GF-D8 (cell line): ENCODE results near the gene KLHL25.

Source experiments
- DNase-seq: peaks from one replicate; lab custom pipeline; 2025; lab: John Stamatoyannopoulos, UW

The KLHL25 gene

DNA sequence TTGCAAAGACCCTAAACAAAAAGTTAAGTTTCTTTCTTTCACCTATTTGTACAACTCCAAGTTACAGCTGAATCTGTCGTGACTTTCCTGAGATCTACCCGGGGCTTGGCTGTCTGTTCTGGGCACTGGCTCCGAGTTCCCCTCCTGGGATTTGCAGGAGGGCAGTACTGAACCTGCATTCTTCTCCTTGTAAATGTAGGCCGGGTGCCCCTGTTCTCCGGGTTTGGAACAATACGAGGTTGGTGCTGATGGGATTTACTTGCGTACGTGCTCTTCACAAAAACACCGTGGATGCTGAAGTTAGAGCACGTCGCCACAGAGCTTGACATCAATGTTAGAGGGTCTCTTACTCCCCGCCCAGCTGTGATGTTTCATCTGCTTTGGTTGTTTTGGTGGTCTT is 48.1 kb downstream of the KLHL25 start:
- DNase-seq = no peak

DNA sequence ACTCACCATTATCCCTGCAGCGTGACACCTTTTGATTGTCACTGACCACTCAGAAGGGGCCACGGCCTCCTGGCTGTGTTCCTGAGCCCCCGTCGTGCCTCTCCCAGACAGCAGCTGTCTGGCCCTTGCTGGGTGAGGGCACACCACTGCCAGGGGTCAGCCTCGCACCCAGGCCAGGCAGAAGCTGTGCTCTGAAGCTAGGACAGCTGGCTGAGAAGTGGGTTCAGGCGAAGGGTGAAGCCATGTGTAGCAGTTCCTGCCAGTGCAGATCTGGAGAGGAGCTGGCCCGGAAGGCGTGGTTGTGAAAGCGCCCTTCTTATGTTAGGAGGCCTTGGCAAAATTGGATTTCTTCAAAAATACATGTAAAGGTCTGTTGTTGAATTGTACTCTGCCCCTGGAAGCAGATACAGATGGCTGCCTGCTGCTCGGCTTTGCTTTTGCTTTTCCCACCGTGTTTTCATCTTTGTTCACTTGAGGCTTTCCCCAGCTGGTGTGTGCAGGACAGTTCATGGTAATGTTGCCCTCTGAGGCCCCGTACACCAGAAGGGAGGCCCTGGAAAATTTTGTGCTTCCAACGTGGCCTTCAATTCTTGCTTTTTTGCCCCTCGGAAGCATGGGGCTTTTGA is 49.1 kb downstream of the KLHL25 start:
- no peak for DNase-seq

DNA sequence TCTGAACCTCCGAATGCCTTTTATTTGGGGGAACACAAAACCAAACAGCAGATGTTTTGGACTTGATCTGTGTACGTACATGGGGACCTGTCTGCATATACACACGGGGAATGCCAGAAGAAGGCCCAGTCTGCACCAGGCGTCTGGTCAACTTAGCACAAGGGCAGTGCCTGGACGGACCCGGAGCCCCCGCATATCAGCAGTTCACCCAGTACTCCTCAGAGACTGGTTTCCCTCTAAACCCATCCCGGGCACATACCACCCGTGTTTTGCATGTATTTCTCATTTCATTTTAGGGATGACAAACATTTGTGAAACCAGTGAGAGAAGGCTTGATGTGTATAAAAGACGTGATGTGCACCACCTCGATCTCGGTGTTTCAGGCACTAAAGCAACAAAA is 49.7 kb downstream of the KLHL25 start:
- no peak for DNase-seq

DNA sequence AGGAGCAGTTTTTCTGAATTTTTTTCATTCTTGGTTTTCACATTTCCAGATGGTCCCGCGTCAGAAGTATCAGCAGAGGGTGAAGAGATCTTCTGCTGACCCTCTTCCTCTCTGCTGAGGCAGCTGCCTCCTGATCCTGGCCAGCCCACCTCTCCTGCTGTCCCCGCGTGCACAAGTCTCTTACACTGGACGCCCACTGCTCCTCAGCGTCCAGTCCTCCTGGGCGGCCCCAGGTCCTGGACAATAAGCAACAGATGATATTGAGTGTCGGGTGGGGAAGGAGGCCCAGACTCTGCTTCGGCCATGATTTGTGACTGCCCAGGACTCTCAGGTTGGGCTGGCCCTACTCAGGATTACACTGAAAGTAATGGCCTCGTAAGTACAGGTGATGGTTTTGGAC is 50.1 kb downstream of the KLHL25 start:
- no peak for DNase-seq

DNA sequence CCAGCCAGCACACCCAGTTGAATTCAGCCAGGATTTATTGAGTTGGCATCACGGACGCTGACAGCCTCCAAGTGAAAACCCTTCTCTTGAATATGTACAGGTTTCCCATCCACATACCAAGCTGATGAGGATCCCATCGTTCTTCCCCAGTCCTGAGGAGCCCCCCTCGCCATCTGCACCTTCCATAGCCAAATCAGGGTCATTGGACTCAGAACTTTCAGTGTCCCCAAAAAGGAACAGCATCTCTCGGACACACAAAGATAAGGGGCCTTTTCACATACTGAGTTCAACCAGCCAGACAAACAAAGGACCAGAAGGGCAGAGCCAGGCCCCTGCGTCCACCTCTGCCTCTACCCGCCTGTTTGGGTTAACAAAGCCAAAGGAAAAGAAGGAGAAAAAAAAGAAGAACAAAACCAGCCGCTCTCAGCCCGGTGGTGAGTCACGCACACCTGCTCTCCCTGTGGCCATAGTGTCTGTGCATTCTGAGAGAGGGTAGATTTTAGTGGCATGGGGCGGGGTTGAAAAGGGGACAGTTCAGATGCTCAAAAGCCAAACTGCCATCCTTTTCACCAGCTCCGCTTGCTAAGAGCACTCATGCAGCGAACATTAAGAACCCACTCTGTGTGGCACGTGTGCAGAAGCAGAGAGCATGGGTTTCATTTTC is 51.2 kb downstream of the KLHL25 start:
- DNase-seq = no peak

DNA sequence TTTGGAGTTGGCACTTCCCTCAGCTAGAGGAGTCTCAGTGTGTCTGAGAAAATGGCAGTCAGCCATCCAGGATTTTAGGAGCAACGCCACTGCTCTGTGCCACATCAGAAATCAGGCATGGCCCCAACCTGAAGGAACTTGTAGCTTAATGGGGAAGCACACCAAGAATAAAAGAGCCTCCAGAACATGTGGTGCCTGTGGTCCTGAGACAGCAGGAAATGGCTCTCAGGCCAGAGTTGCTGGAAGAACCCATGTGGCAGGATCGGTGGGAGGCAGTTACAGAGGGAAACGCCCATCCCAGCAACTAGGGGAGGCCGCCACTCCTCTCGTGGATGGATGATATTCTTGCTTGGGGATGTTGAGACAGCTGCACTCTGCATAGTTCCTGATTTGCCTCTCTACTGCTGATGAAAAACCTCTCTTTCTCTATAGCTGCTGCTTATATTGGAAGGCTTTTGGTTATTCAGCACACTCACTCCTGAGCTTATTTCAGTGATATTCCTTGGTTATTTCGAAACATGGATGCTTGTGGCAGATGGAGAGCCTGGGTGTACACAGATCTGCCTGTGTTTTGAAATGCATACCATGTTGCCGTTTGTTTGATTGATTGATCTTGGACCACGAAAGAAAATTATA is 52.4 kb downstream of the KLHL25 start:
- DNase-seq = no peak

DNA sequence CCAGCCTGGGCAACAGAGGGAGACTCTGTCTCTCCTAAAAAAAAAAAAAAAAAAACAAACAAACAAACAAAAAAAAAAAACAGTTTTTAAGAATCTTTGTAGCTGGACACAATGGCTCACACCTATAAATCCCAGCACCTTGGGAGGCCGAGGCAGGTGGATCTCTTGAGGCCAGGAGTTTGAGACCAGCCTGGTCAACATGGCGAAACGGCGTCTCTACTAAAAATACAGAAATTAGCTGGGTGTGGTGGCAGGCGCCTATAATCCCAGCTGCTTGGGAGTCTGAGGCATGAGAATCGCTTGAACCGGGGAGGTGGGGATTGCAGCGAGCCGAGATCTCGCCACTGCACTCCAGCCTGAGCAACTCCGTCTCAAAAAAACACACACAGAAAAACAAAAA is 53.1 kb downstream of the KLHL25 start:
- no peak for DNase-seq

DNA sequence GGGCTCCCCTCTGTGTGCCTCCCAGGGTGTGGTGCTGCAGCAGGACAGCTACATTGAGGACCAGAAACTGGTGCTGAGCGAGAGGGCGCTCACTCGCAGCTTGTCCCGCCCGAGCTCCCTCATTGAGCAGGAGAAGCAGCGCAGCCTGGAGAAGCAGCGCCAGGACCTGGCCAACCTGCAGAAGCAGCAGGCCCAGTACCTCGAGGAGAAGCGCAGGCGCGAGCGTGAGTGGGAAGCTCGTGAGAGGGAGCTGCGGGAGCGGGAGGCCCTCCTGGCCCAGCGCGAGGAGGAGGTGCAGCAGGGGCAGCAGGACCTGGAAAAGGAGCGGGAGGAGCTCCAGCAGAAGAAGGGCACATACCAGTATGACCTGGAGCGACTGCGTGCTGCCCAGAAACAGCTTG is 53.7 kb downstream of the KLHL25 start:
- no peak for DNase-seq

DNA sequence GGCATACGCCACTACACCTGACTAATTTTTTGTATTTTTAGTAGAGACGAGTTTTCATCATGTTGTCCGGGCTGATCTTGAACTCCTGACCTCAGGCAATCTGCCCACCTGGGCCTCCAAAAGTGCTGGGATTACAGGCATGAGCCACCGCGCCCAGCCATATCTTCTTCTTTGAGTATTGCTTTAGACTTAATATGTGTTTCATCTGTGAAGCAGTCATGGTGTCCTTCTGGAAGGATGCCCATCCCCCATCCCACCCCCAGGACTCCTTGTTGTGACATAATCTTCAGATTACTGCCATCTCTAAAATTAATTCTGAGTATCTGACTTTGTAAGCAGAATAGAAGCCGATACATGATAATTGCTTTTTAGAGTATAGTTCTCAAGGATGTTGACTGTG is 57.7 kb downstream of the KLHL25 start:
- DNase-seq = no peak

DNA sequence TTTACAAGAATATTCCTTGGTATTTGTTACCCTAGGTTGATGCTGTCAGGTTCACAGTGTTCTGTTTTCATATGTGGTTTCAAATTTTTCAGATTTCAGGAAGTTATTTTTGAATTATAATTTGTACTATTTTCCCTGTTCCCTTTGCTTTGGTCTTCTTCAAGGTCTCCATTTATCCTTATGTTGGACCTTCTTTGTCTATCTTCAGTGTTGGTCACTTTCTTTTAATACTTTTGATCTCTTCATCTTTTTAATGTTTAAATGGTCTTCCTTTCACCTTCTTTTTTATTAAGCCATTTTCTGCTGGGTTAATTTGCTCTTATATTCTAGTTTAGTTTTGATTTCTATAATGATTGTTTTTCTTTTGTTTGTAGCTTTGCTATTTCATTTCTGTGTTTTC is 61.3 kb downstream of the KLHL25 start:
- no peak for DNase-seq

DNA sequence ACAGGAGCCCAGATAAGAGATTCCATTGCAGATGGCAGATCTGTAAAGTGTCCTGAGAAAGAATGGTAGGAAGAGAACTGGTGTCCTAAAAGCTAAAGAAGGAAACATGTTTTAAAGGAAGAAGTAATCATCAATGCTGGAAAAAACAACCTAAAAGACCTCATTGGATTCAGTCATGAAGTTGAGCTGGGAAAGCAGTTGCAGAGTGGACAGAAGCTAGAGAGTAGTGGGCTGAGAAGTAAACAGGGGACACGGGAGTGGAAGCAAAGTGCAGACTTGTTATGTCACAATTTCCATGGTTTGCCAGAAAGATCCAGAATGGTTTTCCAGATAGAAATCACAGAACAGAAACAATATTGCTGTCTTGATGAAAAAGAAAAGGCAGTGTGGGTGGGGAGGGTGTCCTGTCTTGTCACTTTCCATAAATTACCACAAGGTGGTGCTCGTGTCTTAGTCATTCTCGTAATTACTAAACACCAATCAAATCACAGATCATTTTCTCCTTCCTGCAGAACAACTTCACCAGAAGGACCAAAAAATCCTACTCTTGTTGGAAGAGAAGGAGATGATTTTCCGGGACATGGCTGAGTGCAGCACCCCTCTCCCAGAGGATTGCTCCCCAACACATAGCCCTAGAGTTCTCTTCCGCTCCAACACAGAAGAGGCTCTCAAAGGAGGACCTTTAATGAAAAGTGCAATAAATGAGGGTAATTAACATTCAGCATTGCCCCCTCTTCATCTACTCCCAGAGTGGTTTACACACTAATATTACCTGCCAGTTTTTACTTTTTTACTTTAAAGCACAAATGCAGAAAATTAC is 64.5 kb downstream of the KLHL25 start:
- no peak for DNase-seq

DNA sequence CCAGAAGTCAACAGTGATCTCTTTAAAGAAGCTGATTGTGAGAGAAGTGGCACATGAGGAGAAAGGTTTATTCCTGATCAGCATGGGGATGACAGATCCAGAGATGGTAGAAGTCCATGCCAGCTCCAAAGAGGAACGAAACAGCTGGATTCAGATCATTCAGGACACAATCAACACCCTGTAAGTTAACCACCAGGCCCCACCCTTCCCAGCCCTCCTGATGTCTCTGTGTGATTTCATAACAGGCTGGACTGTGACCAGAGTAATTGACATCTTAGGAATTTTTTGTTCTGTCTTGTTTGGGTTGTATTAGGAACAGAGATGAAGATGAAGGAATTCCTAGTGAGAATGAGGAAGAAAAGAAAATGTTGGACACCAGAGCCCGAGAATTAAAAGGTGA is 67.7 kb downstream of the KLHL25 start:
- DNase-seq = no peak

DNA sequence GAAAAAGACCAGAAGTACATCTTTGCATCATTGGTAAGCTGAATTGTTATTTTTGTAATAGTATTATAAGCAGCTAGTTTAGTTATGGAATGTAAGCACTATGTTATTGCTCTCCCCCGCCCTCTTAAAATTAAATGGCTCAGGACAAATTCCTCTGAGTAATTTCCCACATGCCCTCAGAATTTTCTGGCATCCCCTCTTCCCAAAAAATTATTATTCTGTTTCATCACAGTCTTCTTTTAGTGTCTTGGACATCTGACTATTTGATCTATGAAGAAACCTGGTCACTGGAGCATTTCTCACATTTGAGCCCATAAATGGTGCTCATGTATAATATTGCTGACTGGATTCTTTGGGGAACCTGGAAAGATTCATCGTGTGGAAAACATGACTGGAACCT is 68.3 kb downstream of the KLHL25 start:
- no peak for DNase-seq

DNA sequence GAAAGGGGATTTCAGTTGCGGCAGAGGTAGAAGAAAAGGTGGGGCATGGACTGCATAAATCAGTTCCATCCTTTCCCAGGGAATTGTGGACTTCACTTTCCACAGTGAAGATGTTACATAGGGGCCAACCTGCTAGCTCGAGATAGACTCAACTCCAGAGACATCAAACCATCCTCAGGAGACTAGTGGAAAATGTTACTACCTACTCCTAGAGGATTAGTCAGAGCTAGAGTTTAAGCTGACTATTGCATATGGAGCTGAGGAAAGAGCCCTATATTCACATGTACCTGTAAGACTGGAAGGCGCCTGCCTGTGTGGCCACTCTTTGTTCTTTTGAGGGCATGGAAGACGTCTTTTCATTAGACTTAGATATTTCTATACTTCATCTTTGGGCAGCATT is 69.2 kb downstream of the KLHL25 start:
- no peak for DNase-seq

DNA sequence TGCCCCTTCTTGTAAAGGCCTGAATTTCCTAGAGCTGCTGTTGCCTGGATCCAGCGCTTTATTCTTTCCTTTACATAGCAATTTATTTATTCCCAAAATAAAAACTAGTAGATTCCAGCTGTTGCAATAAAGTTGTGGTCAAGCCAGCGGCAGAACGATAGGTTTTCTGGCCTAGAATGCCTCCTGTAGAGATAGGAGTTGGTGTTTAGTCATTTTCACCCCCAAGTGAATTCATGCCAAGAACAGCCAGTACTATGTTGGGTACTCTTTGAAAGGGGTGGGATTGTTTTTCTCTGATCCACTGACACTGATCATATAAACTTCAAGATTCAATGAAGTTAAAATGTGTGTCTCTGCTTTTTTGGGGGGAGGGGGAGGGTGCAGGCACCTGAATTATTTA is 69.7 kb downstream of the KLHL25 start:
- no peak for DNase-seq

DNA sequence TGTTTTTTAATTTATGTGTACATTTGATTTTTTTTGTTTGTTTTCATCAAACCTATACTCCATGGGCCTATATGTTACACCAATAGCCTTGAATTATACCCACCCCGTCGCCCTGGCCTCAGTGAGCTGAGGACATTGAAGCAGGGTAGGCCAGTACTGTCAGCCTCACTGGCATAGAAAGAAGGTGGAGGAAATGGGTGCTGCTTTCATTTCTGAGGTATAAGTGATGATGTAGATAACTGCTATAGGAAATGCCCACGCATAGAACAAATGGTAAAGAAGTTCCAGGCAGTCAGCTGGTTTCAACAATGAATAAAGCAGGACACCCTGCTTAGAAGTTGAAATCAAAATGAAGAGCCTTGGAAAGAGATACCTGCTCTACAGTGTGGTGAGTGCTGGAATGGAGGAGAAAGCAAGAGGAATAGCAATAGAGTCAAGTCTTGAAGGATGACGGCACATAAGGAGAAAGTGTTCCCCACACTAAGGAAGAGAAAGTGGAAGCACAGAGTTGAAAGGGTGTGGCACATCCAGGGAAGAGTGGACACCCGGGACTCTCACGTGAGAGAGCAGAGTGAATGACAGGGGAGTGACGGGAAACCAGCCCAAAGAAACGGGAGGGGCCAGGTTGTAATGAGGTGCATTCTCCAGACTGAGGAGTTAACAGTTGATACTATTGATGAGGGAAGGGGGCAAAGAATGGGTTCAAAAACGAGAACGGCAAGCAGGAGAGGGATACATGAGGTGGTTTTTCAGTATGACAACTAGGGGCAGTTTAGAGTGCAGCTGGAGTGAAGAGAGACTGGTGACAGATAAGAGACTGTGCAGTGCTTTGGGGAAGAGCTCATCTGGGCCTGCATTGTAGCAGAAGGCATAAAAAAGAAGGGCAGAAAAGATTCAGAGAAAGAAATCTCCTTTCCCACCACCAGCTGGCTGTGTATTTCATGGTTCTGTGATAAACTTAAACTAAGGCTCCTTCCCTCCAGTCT is 70.5 kb downstream of the KLHL25 start:
- no peak for DNase-seq

DNA sequence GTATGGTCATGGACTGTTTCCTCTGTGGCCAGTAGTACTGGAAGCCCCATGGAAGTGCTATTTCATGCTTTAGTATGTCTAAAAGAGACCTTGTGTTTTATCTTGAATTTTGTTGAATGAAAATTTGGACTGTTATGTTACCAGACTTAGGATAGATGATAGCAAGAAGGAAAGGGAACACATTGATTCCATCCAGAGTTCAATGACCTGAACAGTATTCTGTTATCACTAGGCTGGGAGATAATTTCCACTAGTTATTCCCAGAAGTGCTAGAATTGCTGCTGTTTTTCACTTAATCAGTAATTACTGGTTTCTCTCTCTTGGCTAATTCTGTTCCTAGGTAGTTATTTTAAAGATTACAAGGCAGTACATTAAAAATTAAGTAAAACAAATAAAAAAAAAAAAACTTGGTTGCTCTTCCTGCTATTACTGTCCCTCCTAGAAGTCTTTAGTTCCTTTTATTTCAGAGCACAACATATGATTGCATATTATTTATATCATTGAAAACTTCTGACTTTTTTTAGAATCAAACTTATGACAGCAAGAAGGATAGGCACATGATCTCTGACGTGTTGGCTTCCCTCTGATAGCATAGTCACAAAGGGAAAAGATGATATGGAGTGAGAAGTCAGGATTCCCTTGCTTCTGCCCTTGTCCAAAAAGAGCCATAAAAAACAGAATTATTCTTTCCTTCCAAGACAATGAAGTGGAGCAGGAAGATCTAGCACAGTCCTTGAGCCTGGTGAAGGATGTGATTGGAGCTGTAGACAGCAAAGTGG is 72.2 kb downstream of the KLHL25 start:
- DNase-seq = no peak

DNA sequence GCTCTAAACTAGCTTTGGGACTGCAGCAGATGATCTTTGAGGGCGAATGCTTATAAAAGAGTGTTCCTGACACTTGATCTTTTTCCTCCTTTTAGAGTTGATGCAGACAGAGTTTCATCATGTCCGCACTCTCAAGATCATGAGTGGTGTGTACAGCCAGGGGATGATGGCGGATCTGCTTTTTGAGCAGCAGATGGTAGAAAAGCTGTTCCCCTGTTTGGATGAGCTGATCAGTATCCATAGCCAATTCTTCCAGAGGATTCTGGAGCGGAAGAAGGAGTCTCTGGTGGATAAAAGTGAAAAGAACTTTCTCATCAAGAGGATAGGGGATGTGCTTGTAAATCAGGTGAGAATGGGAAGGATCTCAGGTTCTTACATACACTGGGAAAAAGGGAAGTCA is 75.7 kb downstream of the KLHL25 start:
- no peak for DNase-seq

DNA sequence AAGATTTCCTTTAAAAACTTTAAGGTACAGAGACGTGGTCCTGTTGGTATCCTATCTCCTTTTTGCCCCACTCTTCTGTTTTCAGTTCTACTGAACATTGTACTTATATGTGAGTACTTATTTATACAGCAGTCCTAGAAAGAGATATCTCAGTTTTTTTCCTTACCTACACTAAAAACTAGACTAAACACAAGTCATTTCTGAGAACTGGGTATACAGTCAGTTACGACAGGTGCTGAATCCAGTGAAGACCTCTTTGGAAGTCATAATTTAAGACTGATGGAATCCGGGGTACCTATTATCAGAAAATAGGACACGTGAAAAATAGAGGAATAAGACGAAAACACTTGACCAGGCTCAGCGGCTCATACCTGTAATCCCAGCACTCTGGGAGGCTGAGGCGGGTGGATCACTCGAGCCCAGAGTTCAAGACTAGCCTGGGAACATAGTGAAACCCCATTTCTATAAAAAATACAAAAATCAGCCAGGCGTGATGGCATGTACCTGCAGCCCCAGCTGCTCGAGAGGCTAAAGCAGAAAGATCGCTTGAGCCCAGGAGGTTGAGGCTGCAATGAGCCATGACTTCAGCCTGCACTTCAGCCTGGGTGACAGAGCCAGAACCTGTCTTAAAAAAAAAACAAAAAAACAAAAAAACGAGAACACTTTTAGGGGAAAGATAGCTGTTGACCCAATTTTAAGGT is 76.3 kb downstream of the KLHL25 start:
- no peak for DNase-seq

DNA sequence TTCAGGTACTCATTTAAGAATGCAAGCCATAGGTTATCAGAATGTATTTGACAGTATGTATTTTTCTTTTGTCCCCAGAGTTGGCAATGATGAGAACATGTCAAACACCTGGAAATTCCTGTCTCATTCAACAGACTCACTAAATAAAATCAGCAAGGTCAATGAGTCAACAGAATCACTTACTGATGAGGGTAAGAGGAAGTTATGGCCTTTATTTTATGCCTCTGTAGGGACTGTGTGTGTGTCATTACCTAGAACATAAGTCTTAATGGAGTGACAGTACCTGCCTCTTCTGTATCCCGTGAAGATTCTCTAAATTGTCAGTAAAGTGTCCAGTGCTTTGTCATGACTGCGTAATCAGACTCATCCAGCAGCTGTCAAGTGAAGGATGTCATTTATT is 77.5 kb downstream of the KLHL25 start:
- no peak for DNase-seq
